Activated CD4-positive, alpha-beta T cell treated with anti-CD3 and anti-CD28 coated beads, Interleukin-2, amount 10 ng/mL, durations not matched to agents 24 days and 14 days (primary cell): ENCODE measurements around the gene ARL4C. TPM values are rescaled to one million over a fixed set of nuclear protein-coding genes. Genes with fewer than 3 reads are reported as not detected.

ENCODE experiments used
- DNase-seq: peaks from one replicate; pipeline ENCODE4 v3.0.0; 2022
- H3K27ac Mint-ChIP-seq: one replicate; pipeline ENCODE4 v1.8.0; 2022; ENCODE audit warnings: mild to moderate bottlenecking, mixed read lengths
- H3K27me3 Mint-ChIP-seq: one replicate; pipeline ENCODE4 v1.8.0; 2022; ENCODE audit warnings: mixed read lengths
- H3K36me3 Mint-ChIP-seq: one replicate; pipeline ENCODE4 v1.8.0; 2022; ENCODE audit warnings: low read depth, mild to moderate bottlenecking, mixed read lengths
- H3K4me1 Mint-ChIP-seq: one replicate; pipeline ENCODE4 v1.8.0; 2021; ENCODE audit warnings: mixed read lengths
- H3K4me3 Mint-ChIP-seq: one replicate; pipeline ENCODE4 v1.8.0; 2022; ENCODE audit warnings: mild to moderate bottlenecking, moderate library complexity, mixed read lengths
- H3K9me3 Mint-ChIP-seq: one replicate; pipeline ENCODE4 v1.8.0; 2021; ENCODE audit warnings: mixed read lengths
- intact Hi-C: fragments of 100-400 bp; cut with micrococcal nuclease; formaldehyde crosslinking; loops from one replicate; pipeline ENCODE4 v1.15.1; 2023
- total RNA-seq: library from RNA; stranded (reverse); gene quantifications from 2 replicates; pipeline ENCODE4 v1.2.3, GENCODE V29; 2022

ARL4C gene
- total RNA-seq, 1 donor from 2014 or later, result 43.2 TPM

GRCh38 chr2:234454433-234454832 lies 42.4 kb downstream of the ARL4C start:
- Mint-ChIP-seq H3K36me3 (peaks cover 34% of the 10 kb centered on the region), H3K4me1 (peaks cover 70% of the 10 kb centered on the region)
- peak; percentile 86 for DNase-seq

GRCh38 chr2:234453216-234453615 lies 43.7 kb downstream of the ARL4C start:
- Mint-ChIP-seq H3K27ac (peak overlapping the region; percentile 91), H3K9me3 (peaks cover 7% of the 10 kb centered on the region), H3K4me1 (peaks cover 71% of the 10 kb centered on the region), H3K36me3 (peaks cover 33% of the 10 kb centered on the region), H3K27me3 (no peaks in the 10 kb centered on the region), H3K4me3 (peak overlapping the region; percentile 86)
- peak; percentile 79 for DNase-seq
- intact Hi-C loops, result loop anchor here (1.0 kb wide), 1 partner anchor 161 kb away; no protein-coding TSS in a partner anchor

More at GRCh38 chr2:234454433-234454832, 42.4 kb downstream of the ARL4C start:
- H3K27ac Mint-ChIP-seq, result peak overlapping the region; percentile 91
- H3K9me3 Mint-ChIP-seq, result peaks cover 10% of the 10 kb centered on the region
- H3K27me3 Mint-ChIP-seq, result no peaks in the 10 kb centered on the region
- peak overlapping the region; percentile 86 for H3K4me3 Mint-ChIP-seq
- intact Hi-C loops, result loop anchor here (1.0 kb wide), 1 partner anchor 8 kb away; no protein-coding TSS in a partner anchor

GRCh38 chr2:234451852-234452625 lies 44.8 kb downstream of the ARL4C start:
- Mint-ChIP-seq H3K36me3 (peaks cover 30% of the 10 kb centered on the region), H3K27me3 (no peaks in the 10 kb centered on the region)
- intact Hi-C loops, result no loop called here

GRCh38 chr2:234451242-234451641 lies 45.6 kb downstream of the ARL4C start:
- peak overlapping the region; percentile 86 for H3K4me3 Mint-ChIP-seq
- no peaks in the 10 kb centered on the region for H3K9me3 Mint-ChIP-seq
- intact Hi-C loops, result no loop called here
- H3K27me3 Mint-ChIP-seq, result no peaks in the 10 kb centered on the region
- no peak for DNase-seq
- peak overlapping the region; percentile 91 for H3K27ac Mint-ChIP-seq
- peaks cover 36% of the 10 kb centered on the region for H3K36me3 Mint-ChIP-seq
- peaks cover 81% of the 10 kb centered on the region for H3K4me1 Mint-ChIP-seq

More at GRCh38 chr2:234451852-234452625, 44.8 kb downstream of the ARL4C start:
- H3K4me3 Mint-ChIP-seq, result peak overlapping the region; percentile 86
- H3K27ac Mint-ChIP-seq, result peak overlapping the region; percentile 91
- no peak for DNase-seq
- no peaks in the 10 kb centered on the region for H3K9me3 Mint-ChIP-seq
- H3K4me1 Mint-ChIP-seq, result peaks cover 78% of the 10 kb centered on the region

GRCh38 chr2:234450431-234451124 lies 46.3 kb downstream of the ARL4C start:
- Mint-ChIP-seq H3K4me3 (peak overlapping the region; percentile 86), H3K36me3 (peaks cover 38% of the 10 kb centered on the region), H3K9me3 (no peaks in the 10 kb centered on the region), H3K4me1 (peaks cover 80% of the 10 kb centered on the region), H3K27ac (peak overlapping the region; percentile 91), H3K27me3 (no peaks in the 10 kb centered on the region)
- intact Hi-C loops, result loop anchor here (1.0 kb wide), 1 partner anchor 40 kb away; no protein-coding TSS in a partner anchor
- peak; percentile 76 for DNase-seq

GRCh38 chr2:234448506-234449184 lies 48.2 kb downstream of the ARL4C start:
- intact Hi-C loops, result no loop called here
- peaks cover 82% of the 10 kb centered on the region for H3K4me1 Mint-ChIP-seq
- H3K27me3 Mint-ChIP-seq, result no peaks in the 10 kb centered on the region
- peak; percentile 67 for DNase-seq
- no peaks in the 10 kb centered on the region for H3K9me3 Mint-ChIP-seq
- peak overlapping the region; percentile 100 for H3K27ac Mint-ChIP-seq
- H3K4me3 Mint-ChIP-seq, result peak overlapping the region; percentile 85
- peaks cover 42% of the 10 kb centered on the region for H3K36me3 Mint-ChIP-seq

- peak overlapping the region; percentile 85 for H3K4me3 Mint-ChIP-seq
- H3K27ac Mint-ChIP-seq, result peak overlapping the region; percentile 100
- no peaks in the 10 kb centered on the region for H3K9me3 Mint-ChIP-seq
- intact Hi-C loops, result no loop called here
- H3K36me3 Mint-ChIP-seq, result peaks cover 41% of the 10 kb centered on the region
- H3K4me1 Mint-ChIP-seq, result peaks cover 83% of the 10 kb centered on the region
- peak; percentile 69 for DNase-seq
- H3K27me3 Mint-ChIP-seq, result no peaks in the 10 kb centered on the region
Observed at GRCh38 chr2:234447963-234448362, 48.9 kb downstream of the ARL4C start.

GRCh38 chr2:234447189-234447588 lies 49.7 kb downstream of the ARL4C start:
- Mint-ChIP-seq H3K27me3 (no peaks in the 10 kb centered on the region), H3K9me3 (peaks cover under 1% of the 10 kb centered on the region), H3K4me1 (peaks cover 83% of the 10 kb centered on the region), H3K36me3 (peaks cover 38% of the 10 kb centered on the region), H3K27ac (peak overlapping the region; percentile 100), H3K4me3 (peak overlapping the region; percentile 85)
- intact Hi-C loops, result no loop called here
- peak; percentile 64 for DNase-seq

- peaks cover 80% of the 10 kb centered on the region for H3K4me1 Mint-ChIP-seq
- peaks cover 5% of the 10 kb centered on the region for H3K9me3 Mint-ChIP-seq
- H3K36me3 Mint-ChIP-seq, result peaks cover 39% of the 10 kb centered on the region
- H3K27me3 Mint-ChIP-seq, result no peaks in the 10 kb centered on the region
- intact Hi-C loops, result loop anchor here (1.0 kb wide), 6 partner anchors 8 to 154 kb away; no protein-coding TSS in a partner anchor
- H3K4me3 Mint-ChIP-seq, result peak overlapping the region; percentile 85
- peak overlapping the region; percentile 100 for H3K27ac Mint-ChIP-seq
- peak; percentile 96 for DNase-seq
Observed at GRCh38 chr2:234446404-234447076, 50.3 kb downstream of the ARL4C start.

GRCh38 chr2:234444893-234445292 lies 52.0 kb downstream of the ARL4C start:
- Mint-ChIP-seq H3K4me1 (peaks cover 75% of the 10 kb centered on the region), H3K9me3 (peaks cover 5% of the 10 kb centered on the region), H3K27ac (peak overlapping the region; percentile 88), H3K27me3 (no peaks in the 10 kb centered on the region), H3K36me3 (peaks cover 38% of the 10 kb centered on the region), H3K4me3 (peak overlapping the region; percentile 68)
- peak; percentile 91 for DNase-seq
- intact Hi-C loops, result no loop called here

- Mint-ChIP-seq H3K27ac (peak overlapping the region; percentile 88), H3K9me3 (peaks cover 8% of the 10 kb centered on the region), H3K4me1 (peaks cover 73% of the 10 kb centered on the region), H3K27me3 (no peaks in the 10 kb centered on the region), H3K36me3 (peaks cover 36% of the 10 kb centered on the region), H3K4me3 (peak overlapping the region; percentile 68)
- intact Hi-C loops, result no loop called here
- peak; percentile 72 for DNase-seq
Observed at GRCh38 chr2:234444242-234444730, 52.6 kb downstream of the ARL4C start.
